Heart right ventricle (tissue), 16 donors: ENCODE measurements around the gene ARHGAP12. TPM values are rescaled to one million over a fixed set of nuclear protein-coding genes. Genes with fewer than 3 reads are reported as not detected.

Experiments used
- ATAC-seq, 8 donors: fragments of 200-7000 bp; cut with Tn5 transposase; one replicate each; pipeline ENCODE4 v1.9.1; 2020; ENCODE audit warnings: mild to moderate bottlenecking in 8 of 8, moderate library complexity in 8 of 8, moderate number of reproducible peaks in 1 of 8
- DNase-seq, 2 donors: peaks; one replicate each; pipeline ENCODE4 v3.0.0-alpha.2; 2020
- H3K27ac ChIP-seq, 10 donors: fragments of 200-600 bp; sonication (generic) in 2 of 10; one replicate each; pipeline versions ENCODE4 v1.5.0 to v1.8.0; 2020 to 2022; ENCODE audit warnings: mild to moderate bottlenecking in 3 of 10
- H3K27me3 ChIP-seq, 7 donors: fragments of 200-600 bp; one replicate each; pipeline ENCODE4 v1.8.0; 2021 to 2022; ENCODE audit warnings: mild to moderate bottlenecking in 2 of 7
- H3K36me3 ChIP-seq, 9 donors: fragments of 200-600 bp; sonication (generic) in 1 of 9; one replicate each; pipeline versions ENCODE4 v1.5.0 to v1.8.0; 2020 to 2022; ENCODE audit warnings: mild to moderate bottlenecking in 2 of 9
- H3K4me1 ChIP-seq, 9 donors: fragments of 200-600 bp; sonication (generic) in 1 of 9; one replicate each; pipeline versions ENCODE4 v1.5.0 to v1.8.0; 2020 to 2022; ENCODE audit warnings: mild to moderate bottlenecking in 4 of 9
- H3K4me3 ChIP-seq, 10 donors: fragments of 200-600 bp; sonication (generic) in 2 of 10; one replicate each; pipeline versions ENCODE4 v1.5.0 to v1.8.0; 2020 to 2022; ENCODE audit warnings: mild to moderate bottlenecking in 7 of 10, moderate library complexity in 2 of 10
- H3K9me3 ChIP-seq, 11 donors: fragments of 200-600 bp in 10 of 11; sonication (generic) in 2 of 11; one replicate each; pipeline versions ENCODE4 v1.5.0 to v1.8.0; 2013 to 2022; ENCODE audit warnings: mild to moderate bottlenecking in 2 of 11, control low read depth in 1 of 11, moderate library complexity in 1 of 11
- CTCF ChIP-seq, 9 donors: fragments of 200-600 bp; sonication (generic) in 2 of 9; IDR thresholded peaks; one replicate each; pipeline versions ENCODE4 v1.5.0 to v1.8.0; 2021 to 2022; ENCODE audit warnings: antibody characterized with exemption in 9 of 9, mild to moderate bottlenecking in 5 of 9, moderate library complexity in 1 of 9
- WGBS, 2 donors: extraction: QIAGEN DNeasy Blood & Tissue Kit; methylation state at CpG; one replicate each; pipeline ENCODE4 v1.1.7; 2013; ENCODE audit warnings: inconsistent platforms in 1 of 2; 5-methylcytosine and 5-hydroxymethylcytosine counted together
- intact Hi-C, 10 donors: fragments of 100-400 bp; cut with DNase I; formaldehyde crosslinking; loops; one replicate each; pipeline versions ENCODE4 v1.11.1 to v1.14.2; 2022
- polyA plus RNA-seq, 2 donors: library from polyadenylated mRNA; stranded (reverse); fragments of 200-250 nt; gene quantifications; one replicate each; pipeline ENCODE4 v1.2.3, GENCODE V29; 2013
- total RNA-seq, 10 donors: library from RNA; stranded (reverse); fragmentation: NEBNext Ultra II Directional in 3 of 10; extraction: Animal tissue kit (Norgen Biotek cat#: 25700) in 3 of 10; gene quantifications; one replicate each; pipeline versions ENCODE4 v1.2.1 to v1.2.4, GENCODE V29; 2021 to 2023
- donor health status: Arrhythmogenic right ventricular cardiomyopathy.
- donor health status: ischemic (EF 13 %, LVEDD 7.1; RV severe dilation, severe dysfunction).
- donor health status: healthy with polysubstance abuse.
- donor health status: DM: no; HTN: yes; CAD: no.
- donor health status: DM: no; HTN: no; CAD: no.
- donor health status: ischemic (EF 25% LVEDD 6.9; RV normal size, moderate dysfunction).
- donor health status: ischemic (EF 25% LVEDD 5.7; RV mildly dilated, moderate dysfunction).
- donor health status: healthy.
- donor health status: DM: yes; HTN: yes; CAD: no.
- donor health status: Ischemic cardiomyopathy.
- donor health status: ischemic (EF 35%, LVEDD 5.7; RV mildly dilated, moderate dysfunction).
- donor health status: nonischemic (EF 11% LVEDD 7.7; RV severe dilation, severe dysfunction).
- donor health status: DM: yes; HTN: yes; CAD: no.
- donor health status: PGD.
- donor health status: ischemic (EF 29% LVEDD 5.4; RV normal size, mild dysfunction).
- donor health status: nonischemic (EF 23%, LVEDD 6.1; RV moderate dilation, normal function).

The ARHGAP12 gene
- total and polyA plus RNA-seq, 12 donors = 7.6 to 35.2 (median 21.0) TPM

- Histone ChIP-seq H3K9me3 (no peaks in the 10 kb centered on the region), H3K36me3 (peaks cover 0 to 30% (median 0%) of the 10 kb centered on the region in 9 donors), H3K27me3 (no peaks in the 10 kb centered on the region), H3K27ac (no peak overlapping the region), H3K4me3 (no peak overlapping the region), H3K4me1 (peaks cover 0 to 4% (median 0%) of the 10 kb centered on the region in 9 donors)
- 97 to 99% methylated on average over 7 of the region's 7 CpGs for WGBS, 2 donors
- ATAC-seq (no peak), DNase-seq (no peak)
- no peak for TF ChIP-seq CTCF (IDR thresholded peaks at IDR 0.05)
- intact Hi-C loops = no loop called here
These were observed 89.9 kb downstream of the ARHGAP12 start for GRCh38 chr10:31838709-31839108.

- Histone ChIP-seq H3K4me3 (no peak overlapping the region), H3K27me3 (no peaks in the 10 kb centered on the region), H3K36me3 (peaks cover 0 to 30% (median 0%) of the 10 kb centered on the region in 9 donors), H3K27ac (no peak overlapping the region), H3K4me1 (peaks cover 0 to 11% (median 0%) of the 10 kb centered on the region in 9 donors), H3K9me3 (no peaks in the 10 kb centered on the region)
- ATAC-seq (no peak), DNase-seq (no peak)
- no peak for TF ChIP-seq CTCF (IDR thresholded peaks at IDR 0.05)
- intact Hi-C loops = no loop called here
- WGBS, 2 donors = 94 to 95% methylated on average over 1 of the region's 1 CpG
These were observed 90.6 kb downstream of the ARHGAP12 start for GRCh38 chr10:31838065-31838464.

- no peaks in the 10 kb centered on the region for H3K27me3 ChIP-seq
- DNase-seq (no peak), ATAC-seq (peak in 1 of 8 donors; percentile 35)
- 83 to 85% methylated on average over 9 of the region's 9 CpGs for WGBS, 2 donors
- peaks cover 0 to 11% (median 0%) of the 10 kb centered on the region in 9 donors for H3K4me1 ChIP-seq
- no peak overlapping the region for H3K27ac ChIP-seq
- H3K36me3 ChIP-seq = peaks cover 0 to 25% (median 0%) of the 10 kb centered on the region in 9 donors
- no peak overlapping the region for H3K4me3 ChIP-seq
- peak; percentile 12 to 63 (median 55) for TF ChIP-seq CTCF (IDR thresholded peaks at IDR 0.05)
- no peaks in the 10 kb centered on the region for H3K9me3 ChIP-seq
- intact Hi-C loops = no loop called here
These were observed 91.8 kb downstream of the ARHGAP12 start for GRCh38 chr10:31836569-31837406.

- no peak overlapping the region for H3K27ac ChIP-seq
- DNase-seq = no peak
- H3K27me3 ChIP-seq = no peaks in the 10 kb centered on the region
- H3K36me3 ChIP-seq = peaks cover 0 to 24% (median 0%) of the 10 kb centered on the region in 9 donors
- H3K4me1 ChIP-seq = peaks cover 0 to 11% (median 0%) of the 10 kb centered on the region in 9 donors
- H3K9me3 ChIP-seq = no peaks in the 10 kb centered on the region
- intact Hi-C loops = no loop called here
- H3K4me3 ChIP-seq = no peak overlapping the region
- TF ChIP-seq CTCF (IDR thresholded peaks at IDR 0.05) = no peak
- no peak for ATAC-seq
These were observed 94.9 kb downstream of the ARHGAP12 start for GRCh38 chr10:31833753-31834152.
